Measurements from ENCODE around the gene VGLL4.
A peak's percentile ranks its signal among the peaks of the same experiment; 100 is the strongest.
"Not testable (repeated sequence)": the region's sequence is repeated elsewhere in the genome, so short reads cannot be mapped to it uniquely, and the experiment has no call there.

VGLL4 gene

GRCh38 chr3:11643605-11644087, at the start of gene VGLL4:
Gene VGLL4 (minus strand): TSS chr3:11643915. CDS start chr3:11643518, 397 bp downstream.
- DNase-seq, result peak; percentile 85

GRCh38 chr3:11692532-11692813, 48.8 kb upstream of the VGLL4 start:
- DNase-seq, result no peak

GRCh38 chr3:11691767-11692531, 48.2 kb upstream of the VGLL4 start:
- DNase-seq, result no peak

GRCh38 chr3:11690863-11691766, 47.4 kb upstream of the VGLL4 start:
- no peak for DNase-seq

GRCh38 chr3:11689749-11690148, 46.0 kb upstream of the VGLL4 start:
- DNase-seq, result no peak

GRCh38 chr3:11684980-11685379, 41.3 kb upstream of the VGLL4 start:
- DNase-seq, result not testable (repeated sequence)

- no peak for DNase-seq
These were observed 36.8 kb upstream of the VGLL4 start for GRCh38 chr3:11680509-11680908.

- no peak for DNase-seq
These were observed 36.2 kb upstream of the VGLL4 start for GRCh38 chr3:11679964-11680363.

- no peak for DNase-seq
These were observed 28.6 kb upstream of the VGLL4 start for GRCh38 chr3:11672363-11672762.

GRCh38 chr3:11671648-11672100, 28.0 kb upstream of the VGLL4 start:
- peak; percentile 43 for DNase-seq

GRCh38 chr3:11668243-11669235, 24.8 kb upstream of the VGLL4 start:
- no peak for DNase-seq

GRCh38 chr3:11665331-11665730, 21.6 kb upstream of the VGLL4 start:
- no peak for DNase-seq

- DNase-seq, result no peak
These were observed 18.8 kb upstream of the VGLL4 start for GRCh38 chr3:11662392-11662990.

- DNase-seq, result peak; percentile 78
These were observed 18.1 kb upstream of the VGLL4 start for GRCh38 chr3:11661827-11662226.

- DNase-seq, result no peak
These were observed 17.4 kb upstream of the VGLL4 start for GRCh38 chr3:11661052-11661656.

GRCh38 chr3:11660242-11660641, 16.5 kb upstream of the VGLL4 start:
- DNase-seq, result no peak

- DNase-seq, result no peak
These were observed 14.5 kb upstream of the VGLL4 start for GRCh38 chr3:11658180-11658579.

GRCh38 chr3:11655196-11655928, 11.6 kb upstream of the VGLL4 start:
- no peak for DNase-seq

GRCh38 chr3:11654166-11654565, 10.5 kb upstream of the VGLL4 start:
- no peak for DNase-seq

GRCh38 chr3:11653298-11654055, 9.8 kb upstream of the VGLL4 start:
- no peak for DNase-seq
